ENCODE data around the gene NUP62. TPM values are rescaled to one million over a fixed set of nuclear protein-coding genes. Genes with fewer than 3 reads are reported as not detected.
A peak's percentile ranks its signal among the peaks of the same experiment; 100 is the strongest.

Gene NUP62
- total RNA-seq, 6 experiments from 2014 or later: 9.3 to 55.5 (median 32.6) TPM

GRCh38 chr19:49921871-49922795, 7.2 kb downstream of the NUP62 start:
- TF ChIP-seq CTCF (IDR thresholded peaks at IDR 0.05): no peak
- TF ChIP-seq POLR2A (IDR thresholded peaks at IDR 0.05): no peak
- Histone ChIP-seq H3K27ac (peak overlapping the region; percentile 82 to 90 (median 90)), H3K4me1 (peaks cover 0 to 39% (median 13%) of the 10 kb centered on the region in 4 donors), H3K36me3 (no peaks in the 10 kb centered on the region), H3K27me3 (no peaks in the 10 kb centered on the region), H3K9me3 (no peaks in the 10 kb centered on the region), H3K4me3 (peak overlapping the region in 2 of 3 donors; percentile 10 to 25)
- intact Hi-C loops (cut with DNase I): no loop called here
- WGBS (ENCODE audit: insufficient coverage, low coverage, low lambda C conversion rate, missing lambda C conversion rate): 30% methylated on average over 4 of the region's 22 CpGs
- DNase-seq (no peak), ATAC-seq (no peak)

GRCh38 chr19:49920624-49921363, 8.5 kb downstream of the NUP62 start:
- peak in 1 of 3 donors; percentile 17 for DNase-seq
- no peak for ATAC-seq
- no peaks in the 10 kb centered on the region for H3K27me3 ChIP-seq
- H3K9me3 ChIP-seq: no peaks in the 10 kb centered on the region
- H3K27ac ChIP-seq: no peak overlapping the region
- intact Hi-C loops (cut with DNase I): no loop called here
- no peak overlapping the region for H3K4me3 ChIP-seq
- 90% methylated on average over 11 of the region's 24 CpGs for WGBS (ENCODE audit: insufficient coverage, low coverage, low lambda C conversion rate, missing lambda C conversion rate)
- TF ChIP-seq POLR2A (IDR thresholded peaks at IDR 0.05) (no peak), CTCF (IDR thresholded peaks at IDR 0.05) (no peak)
- peaks cover 0 to 44% (median 13%) of the 10 kb centered on the region in 4 donors for H3K4me1 ChIP-seq
- H3K36me3 ChIP-seq: no peaks in the 10 kb centered on the region

- Histone ChIP-seq H3K4me3 (no peak overlapping the region), H3K36me3 (peaks cover 0 to 3% (median 0%) of the 10 kb centered on the region in 4 donors), H3K27ac (peak overlapping the region in 2 of 3 donors; percentile 16 to 56), H3K27me3 (no peaks in the 10 kb centered on the region), H3K9me3 (no peaks in the 10 kb centered on the region), H3K4me1 (peaks cover 0 to 33% (median 14%) of the 10 kb centered on the region in 4 donors)
- DNase-seq: no peak
- no peak for ATAC-seq
- 88% methylated on average over 5 of the region's 8 CpGs for WGBS (ENCODE audit: insufficient coverage, low coverage, low lambda C conversion rate, missing lambda C conversion rate)
- intact Hi-C loops (cut with DNase I): no loop called here
- TF ChIP-seq POLR2A (IDR thresholded peaks at IDR 0.05) (no peak), CTCF (IDR thresholded peaks at IDR 0.05) (no peak)
Measured at GRCh38 chr19:49918089-49918488, 11.2 kb downstream of the NUP62 start.

GRCh38 chr19:49916839-49917733, 12.2 kb downstream of the NUP62 start:
- ATAC-seq (peak; percentile 82 to 92 (median 88)), DNase-seq (peak; percentile 75 to 86 (median 81))
- peaks cover 0 to 6% (median 0%) of the 10 kb centered on the region in 4 donors for H3K36me3 ChIP-seq
- peak overlapping the region; percentile 16 to 56 (median 41) for H3K27ac ChIP-seq
- no peaks in the 10 kb centered on the region for H3K27me3 ChIP-seq
- 13% methylated on average over 12 of the region's 21 CpGs for WGBS (ENCODE audit: insufficient coverage, low coverage, low lambda C conversion rate, missing lambda C conversion rate)
- TF ChIP-seq CTCF (IDR thresholded peaks at IDR 0.05) (peak; percentile 55 to 81 (median 71)), POLR2A (IDR thresholded peaks at IDR 0.05) (peak; percentile 40)
- intact Hi-C loops (cut with DNase I): no loop called here
- H3K4me3 ChIP-seq: peak overlapping the region; percentile 31 to 44 (median 37)
- no peaks in the 10 kb centered on the region for H3K9me3 ChIP-seq
- H3K4me1 ChIP-seq: peaks cover 0 to 23% (median 10%) of the 10 kb centered on the region in 4 donors

Measured in right lobe of liver (tissue), 6 donors.